ENCODE results near the gene HACE1.

GRCh38 chr6:104686550-104687175, 173.1 kb downstream of the HACE1 start:
- no peak for TF ChIP-seq POLR2A (IDR thresholded peaks at IDR 0.05)
- no peak for TF ChIP-seq CTCF (IDR thresholded peaks at IDR 0.05)
- TF ChIP-seq POLR2AphosphoS5 (IDR thresholded peaks at IDR 0.05): no peak
